GM21825 (cell line): ENCODE measurements around the gene MROH2A.

Experiments
- ATAC-seq: cut with Tn5 transposase; IDR thresholded peaks from one replicate; pipeline ENCODE4 v1.9.1; 2021; ENCODE audit warnings: mild to moderate bottlenecking, moderate library complexity; ENCODE audit not compliant: unreplicated experiment

The MROH2A gene

DNA sequence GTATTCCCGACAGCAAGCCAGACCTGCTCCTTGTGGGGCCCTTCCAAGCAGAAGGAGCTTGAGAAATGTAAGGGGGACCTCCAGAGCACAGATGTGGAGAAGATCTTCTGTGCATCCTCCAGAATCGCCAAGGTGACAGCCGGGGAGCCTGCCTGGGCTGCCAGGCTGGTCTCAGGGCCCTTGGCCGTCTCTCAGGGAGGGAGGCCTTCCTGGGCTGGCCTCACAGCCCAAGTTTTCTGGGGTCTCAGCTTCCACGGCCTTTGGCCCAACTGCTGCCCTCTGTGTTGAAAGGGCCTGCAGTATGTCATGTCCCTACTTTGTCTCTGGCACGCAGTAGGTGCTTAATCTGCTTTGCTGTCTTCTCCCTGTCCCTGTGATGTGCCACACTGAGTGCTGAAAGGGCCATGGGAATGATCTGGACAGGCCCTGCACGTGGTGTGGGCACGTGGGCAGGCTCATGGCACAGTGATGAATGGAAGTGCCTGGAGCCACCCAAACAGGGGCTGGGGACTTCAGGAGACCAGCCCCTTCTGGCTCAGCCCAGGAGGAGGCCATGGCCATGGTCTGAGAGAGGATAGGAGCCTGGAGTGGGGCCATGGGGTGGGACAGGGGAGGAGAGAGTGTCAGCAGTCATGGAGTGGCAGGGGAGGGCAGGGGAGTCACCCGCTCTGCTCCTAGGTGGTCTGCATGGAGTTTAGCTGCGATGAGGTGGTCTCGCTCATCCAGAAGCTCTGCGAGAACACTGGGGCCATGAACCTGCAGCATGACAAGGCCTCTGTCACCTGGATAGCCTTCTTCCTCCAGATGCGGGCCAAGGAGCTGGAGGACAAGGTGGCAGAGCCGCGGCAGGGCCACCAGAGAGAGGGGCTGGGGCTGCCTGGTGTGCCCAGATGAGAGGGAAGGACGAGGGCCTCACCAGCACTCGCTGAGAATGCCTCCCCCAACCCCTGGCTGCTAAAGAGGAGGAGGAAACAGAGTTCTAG, 40.8 kb downstream of the MROH2A start:
- ATAC-seq = no peak

DNA sequence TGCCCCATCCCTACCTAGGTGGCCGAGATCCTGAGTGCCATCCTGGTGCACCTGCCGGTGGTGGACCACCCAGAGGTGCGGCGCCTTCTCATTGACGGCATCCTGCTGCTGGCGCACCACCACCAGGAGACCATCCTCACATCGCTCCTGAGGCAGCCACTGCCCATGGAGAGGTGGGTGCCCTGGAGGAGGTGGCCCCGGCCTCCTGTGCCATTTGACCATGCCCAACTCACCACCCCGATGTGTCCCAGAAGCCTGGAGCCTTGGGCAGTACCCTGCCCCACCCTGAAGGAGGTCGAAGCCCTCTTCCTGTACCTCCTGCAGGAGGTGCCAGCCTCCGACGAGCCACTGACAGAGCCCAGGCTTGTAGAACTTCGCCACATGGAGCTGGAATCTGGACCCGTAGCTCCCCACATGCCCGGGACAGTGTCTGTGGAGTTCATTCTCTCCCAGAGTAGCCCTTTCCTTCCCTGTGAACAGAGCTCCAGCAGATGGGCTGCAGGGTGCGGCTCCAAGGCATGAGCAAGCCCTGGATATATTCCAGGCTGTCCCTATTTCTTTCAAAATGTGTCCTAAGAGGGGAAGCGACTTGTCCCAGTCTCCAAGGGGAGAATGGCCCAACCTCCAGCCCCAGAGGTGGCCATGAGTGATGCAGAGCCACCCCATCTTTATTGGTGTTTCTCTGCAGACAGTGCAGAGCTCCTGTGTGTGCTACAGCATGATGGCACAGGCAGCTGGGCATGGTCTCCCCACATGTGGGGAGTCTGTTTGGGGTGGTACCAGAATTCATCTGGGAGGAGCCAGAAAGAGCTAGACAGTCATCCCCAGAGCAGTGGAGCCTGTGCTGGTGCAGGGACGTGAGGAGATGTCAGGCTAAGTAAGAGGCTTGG, 42.0 kb downstream of the MROH2A start:
- no peak for ATAC-seq

DNA sequence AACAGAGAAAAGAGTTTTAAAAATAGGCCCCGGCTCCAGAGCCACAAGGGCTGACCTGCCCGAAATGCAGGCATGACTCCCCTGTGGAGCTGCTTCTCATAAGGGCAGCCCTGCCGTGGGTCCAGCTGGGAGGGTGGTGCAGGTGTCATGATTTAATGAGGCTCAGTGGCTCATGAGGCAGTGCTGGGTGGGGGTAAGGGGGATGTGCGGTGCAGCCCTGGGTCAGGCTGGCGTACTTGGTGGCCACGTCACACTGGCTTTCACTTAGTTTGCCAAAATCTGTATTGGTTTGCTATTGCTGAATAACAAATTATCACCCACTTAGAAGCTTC, 42.6 kb downstream of the MROH2A start:
- no peak for ATAC-seq

DNA sequence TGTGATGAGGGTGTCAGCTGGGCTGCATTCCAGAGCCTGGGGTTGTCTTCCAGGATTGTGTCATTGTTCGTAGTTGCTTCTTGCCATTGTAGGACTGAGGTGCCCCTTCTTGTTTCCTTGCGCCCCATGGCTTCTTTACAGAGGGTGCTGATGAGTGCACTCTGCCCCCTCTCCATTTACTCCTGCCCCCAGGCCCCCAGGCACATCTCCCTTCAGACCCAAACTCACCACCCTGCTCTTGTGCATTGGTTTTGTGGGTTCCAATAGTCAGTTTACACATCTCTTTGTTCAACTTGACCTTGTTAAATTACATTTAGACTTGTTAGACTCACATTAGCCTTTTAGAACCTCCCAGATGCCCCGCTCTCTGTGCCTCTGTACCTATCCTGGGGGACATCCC, 43.1 kb downstream of the MROH2A start:
- ATAC-seq = no peak

DNA sequence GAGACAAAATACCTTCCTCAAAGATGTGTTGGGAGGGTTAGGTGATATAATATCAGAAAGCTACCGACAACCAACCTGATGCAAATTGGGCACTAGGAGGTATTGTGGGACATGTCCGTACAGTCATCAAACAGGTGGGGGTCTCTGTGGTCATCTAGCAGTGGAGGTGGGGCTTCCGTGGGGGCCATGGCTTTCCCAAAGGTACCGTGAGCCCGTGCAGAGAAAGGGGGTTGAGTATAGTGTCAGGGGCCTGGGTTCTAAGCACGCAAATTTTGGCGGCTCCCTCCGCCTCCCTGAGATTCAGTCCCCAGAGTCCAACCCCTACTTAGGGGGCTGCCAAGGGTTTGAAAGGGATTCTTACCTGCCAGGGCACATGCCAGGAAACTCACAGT, 43.6 kb downstream of the MROH2A start:
- ATAC-seq = no peak

DNA sequence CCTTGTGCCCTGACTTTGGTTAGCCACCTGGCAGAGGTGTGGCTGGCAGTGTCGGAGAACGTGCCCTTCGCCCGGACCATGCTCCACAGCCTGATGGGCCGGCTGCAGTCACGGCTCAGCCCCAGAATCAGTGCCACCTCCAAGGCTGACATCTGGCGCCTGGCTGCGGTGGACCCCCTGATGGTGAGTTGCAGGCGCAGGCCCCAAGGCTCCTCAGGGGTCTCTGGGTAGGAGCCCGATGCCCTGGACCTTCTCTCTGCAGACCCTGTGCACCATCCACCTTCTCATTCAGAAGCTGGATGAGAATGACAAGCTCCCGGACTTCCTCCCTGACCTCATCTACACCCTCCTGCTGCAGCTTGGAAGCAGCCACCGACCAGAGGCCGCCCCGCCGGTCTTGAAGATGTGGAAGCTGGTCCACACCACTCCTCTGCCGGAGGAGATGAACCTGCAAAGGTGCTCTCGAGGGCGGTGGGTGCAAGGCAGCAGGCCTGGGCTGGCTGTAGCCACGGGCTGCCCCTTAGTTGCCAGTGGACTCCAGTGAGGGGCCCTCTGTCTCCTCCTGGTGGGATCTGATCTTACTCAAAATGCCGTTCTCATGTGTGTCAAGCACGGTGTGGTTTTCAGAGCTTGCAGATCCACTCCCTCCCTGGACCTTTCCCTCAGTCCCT, 44.1 kb downstream of the MROH2A start:
- no peak for ATAC-seq

DNA sequence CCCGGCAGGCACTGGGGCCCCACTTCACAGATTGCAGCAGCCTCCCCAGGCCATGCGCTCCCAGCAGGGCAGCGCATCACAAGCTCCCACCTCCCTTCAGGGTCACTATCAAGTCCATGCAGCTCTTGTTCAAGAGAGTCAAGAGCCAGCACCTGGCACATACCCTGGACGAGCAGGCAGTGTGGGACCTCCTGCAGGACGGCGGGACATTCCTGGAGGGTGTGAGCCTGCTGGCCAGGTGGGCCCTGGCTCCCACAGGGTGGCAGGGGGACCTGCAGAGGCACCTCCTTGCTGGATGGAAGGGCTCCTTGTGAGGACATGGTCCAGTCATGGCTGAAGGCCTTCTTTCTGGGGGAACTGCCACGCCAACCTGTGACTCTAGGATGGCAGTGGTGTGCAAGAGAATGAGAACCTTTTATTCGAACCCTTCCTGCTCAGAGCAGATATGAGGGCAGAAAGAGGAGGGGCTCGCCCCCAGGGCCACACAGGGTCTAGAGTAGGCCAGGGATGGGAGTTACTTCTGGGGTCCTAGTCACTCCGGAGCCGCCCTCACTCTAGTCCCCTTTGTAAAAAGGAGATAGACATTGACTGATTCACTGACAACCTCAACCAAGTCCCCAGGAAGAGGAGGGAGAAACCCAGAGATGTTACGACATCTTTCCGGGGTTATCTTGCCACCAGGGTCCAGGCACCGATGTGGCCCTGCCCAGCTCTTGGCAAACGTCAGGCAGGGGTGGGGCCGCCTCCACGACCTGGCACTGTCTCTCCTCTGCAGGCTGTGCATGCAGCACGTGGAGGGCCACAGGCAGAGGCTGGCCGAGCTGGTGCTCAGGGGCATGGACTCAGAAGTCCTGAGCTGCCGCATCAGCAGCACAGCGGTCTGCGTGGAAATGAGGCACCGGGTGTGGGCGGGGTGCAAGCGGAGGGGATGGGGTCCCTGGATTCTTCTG, 44.9 kb downstream of the MROH2A start:
- ATAC-seq = no peak

DNA sequence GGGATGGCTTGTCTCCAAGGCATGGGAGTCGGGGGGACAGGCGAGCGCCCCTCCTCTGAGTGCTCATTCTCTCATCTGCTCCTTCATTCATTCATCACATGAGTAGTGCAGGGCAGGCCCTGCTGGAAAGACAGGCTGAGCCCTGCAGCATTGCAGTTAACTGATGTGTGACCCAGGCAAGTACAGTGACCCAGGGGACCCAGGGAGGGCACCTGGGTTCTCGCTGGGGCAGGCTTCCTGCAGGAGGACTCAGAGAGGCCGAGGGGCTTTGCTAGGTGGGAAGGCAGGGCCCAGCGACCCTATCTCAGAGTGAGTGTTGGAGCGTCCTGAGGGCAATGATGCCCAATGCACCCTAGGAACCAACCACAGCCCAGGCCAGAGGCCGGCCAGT, 45.6 kb downstream of the MROH2A start:
- no peak for ATAC-seq

DNA sequence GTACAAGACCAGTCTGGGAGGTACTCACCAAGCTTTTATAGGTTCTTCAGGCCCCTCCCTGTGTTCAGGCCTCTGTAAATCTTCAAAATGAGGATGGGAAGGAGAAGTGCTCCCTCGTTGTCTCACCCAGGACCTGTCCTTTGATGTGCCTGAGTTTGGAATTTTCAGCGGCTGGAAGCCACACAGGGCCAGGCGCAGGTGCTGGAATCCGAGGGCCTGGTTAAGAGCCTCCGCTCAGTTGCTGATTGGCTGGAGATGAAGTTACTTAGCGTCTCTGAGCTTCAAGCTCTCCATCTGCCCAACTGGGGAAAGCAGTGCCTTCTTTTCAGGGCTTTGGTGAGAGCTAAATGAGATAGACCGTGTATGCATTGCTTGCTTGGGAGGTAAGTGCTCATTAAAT, 46.2 kb downstream of the MROH2A start:
- no peak for ATAC-seq

DNA sequence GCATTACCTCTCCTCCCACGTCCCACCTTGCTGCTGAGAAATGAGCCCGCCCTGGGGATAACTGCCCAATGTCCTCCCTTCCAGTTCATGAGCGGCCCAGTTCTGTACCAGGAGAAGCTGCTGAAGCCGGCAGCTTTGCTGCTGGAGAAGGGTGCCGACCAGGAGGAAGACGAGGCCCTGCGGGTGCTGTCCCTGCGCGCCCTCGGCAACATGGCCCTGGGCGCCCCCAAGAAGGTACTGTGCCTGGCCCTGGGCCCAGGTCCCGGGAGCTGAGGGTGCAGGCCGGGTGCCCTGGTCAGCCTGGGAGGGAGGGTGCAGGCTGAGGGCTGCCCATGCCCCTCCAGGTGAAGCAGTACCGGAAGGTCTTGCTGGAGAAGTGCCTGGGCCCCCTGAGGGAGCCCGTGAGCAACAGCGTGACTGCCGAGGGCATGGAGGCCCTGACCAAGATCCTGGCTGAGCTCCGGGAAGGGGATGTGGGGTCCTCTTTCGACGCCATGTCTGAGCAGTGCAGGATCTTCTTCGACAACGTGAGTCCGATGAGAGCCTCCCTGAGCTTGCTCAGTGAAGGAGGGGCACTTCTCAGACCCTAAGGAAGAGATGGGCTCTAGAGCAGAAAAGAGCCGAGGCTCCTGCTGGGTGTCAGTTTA, 50.5 kb downstream of the MROH2A start:
- ATAC-seq = no peak

DNA sequence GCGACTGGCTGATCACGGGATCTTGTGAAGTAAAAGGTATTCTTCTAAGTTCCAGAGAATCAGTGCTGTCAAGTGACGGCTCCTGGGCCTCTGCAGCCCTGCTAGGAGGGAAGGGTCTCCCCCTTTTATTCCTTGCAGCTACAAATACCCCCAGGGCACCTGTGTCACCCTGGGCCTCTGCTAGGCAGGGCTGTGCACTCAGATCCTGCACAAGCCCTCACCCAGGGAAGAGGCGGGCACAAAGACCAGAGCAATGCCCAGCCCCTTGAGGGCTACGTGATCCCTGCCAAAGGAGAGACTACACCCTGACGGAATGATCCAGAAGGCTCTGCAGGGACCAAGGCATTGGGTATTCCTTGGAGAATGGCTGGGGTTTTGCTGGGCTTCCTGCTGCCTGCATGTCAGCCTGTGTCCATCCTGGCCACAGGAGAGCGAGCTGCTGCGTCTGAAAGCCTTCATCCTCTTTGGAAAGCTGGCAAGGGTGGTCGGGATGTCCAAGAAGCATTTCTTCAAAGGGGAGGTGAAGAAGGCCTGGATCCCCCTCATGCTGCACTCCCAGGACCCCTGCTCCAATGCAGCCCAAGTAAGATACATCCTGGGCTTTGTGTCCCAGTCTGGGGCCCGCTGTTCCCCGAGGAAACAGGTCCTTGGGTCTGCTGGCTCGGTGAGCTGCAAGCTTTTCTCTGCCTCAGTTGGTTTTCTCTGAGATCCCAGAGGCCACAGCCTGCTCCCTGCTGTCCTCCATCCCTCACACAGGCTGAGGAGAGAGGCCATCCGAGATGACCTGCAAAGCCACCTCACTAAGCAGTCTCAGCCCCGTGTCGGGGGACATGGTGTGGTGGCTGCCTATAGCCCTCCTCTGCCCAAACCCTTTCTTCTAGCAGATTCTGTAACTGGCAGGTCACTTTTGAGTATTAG, 51.3 kb downstream of the MROH2A start:
- no peak for ATAC-seq

DNA sequence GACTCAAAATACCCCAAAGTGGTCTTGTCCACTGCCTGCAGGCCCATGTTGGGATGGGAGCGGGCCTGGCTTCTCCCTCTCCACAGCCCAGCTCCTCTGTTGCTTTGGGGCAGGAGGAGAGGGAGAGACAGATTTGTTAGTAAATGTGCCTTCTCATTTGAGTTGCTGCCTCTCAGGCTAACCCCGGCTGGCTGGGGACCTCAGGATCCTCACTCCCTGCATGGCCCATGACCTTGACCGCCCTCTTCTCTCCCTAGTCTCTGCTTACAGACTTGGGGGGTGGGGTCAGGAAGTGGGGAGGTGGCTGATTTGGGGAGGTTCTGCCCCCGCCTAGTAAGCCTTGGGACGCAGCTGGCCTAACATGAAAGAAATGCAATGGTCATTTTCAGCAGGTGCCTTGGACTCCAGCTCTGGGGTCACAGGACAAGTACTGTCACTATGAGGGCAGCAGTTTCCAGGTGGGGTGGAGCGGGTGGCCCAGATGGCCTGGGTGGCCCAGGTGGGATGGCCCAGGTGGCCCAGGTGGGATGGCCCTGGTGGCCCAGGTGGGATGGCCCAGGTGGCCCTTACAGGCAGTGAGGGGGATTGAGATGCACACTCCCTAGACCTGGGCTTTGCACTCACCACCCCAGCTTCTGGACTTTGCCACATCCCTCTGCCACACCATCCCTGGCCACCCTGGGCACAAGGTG, 52.1 kb downstream of the MROH2A start:
- ATAC-seq = no peak

DNA sequence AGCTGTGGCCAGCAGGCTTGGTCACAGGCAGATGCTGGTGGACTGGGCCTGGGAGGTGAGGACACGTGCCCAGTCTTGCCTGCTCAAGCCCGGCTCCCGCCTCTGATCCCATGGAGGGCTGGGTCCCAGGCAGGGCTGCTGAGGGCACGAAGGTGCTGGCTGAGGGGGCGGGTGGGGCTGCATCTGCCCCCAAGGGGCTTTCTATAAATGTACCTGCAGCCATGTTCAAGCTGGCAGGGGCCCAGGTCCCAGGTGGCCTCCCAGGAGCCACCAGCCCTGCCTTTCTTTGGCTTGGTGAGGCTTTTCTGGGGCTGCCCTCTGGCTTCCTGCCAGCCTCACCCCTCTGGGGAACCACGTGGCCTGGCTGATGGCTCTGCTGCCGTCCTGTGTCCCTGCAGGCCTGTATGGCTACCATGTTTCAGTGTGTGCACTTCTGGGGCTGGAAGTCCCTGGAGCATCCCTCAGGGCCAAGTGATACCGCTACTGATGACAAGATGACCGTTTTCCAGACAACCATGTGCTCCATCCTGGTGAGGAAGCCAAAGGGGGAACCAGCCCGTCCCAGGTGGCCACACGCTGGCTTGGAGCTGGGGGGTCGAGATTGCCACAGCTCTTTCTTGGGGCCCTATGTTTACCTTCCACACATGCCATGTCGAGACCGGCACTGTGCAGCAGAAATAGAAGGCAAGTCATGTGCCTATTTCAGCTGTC, 53.0 kb downstream of the MROH2A start:
- no peak for ATAC-seq

DNA sequence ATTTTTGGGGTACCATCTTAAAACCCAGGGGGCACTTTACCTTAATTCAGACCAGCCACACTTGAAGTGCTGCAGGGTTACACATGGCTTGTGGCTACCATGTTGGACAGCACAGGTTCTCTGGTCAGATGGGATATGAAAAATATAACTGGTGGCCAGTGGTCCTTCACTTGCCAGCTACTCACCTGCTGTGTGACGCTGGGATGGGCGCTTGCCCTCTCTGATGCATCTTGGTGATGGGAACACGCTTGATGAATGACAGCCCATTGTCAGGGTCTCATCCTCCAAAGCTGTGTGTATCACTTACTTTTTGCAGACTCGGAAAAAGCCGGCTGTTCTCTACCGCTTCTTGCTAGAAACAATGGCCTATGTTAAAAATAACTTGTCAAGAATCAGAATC, 53.7 kb downstream of the MROH2A start:
- no peak for ATAC-seq

DNA sequence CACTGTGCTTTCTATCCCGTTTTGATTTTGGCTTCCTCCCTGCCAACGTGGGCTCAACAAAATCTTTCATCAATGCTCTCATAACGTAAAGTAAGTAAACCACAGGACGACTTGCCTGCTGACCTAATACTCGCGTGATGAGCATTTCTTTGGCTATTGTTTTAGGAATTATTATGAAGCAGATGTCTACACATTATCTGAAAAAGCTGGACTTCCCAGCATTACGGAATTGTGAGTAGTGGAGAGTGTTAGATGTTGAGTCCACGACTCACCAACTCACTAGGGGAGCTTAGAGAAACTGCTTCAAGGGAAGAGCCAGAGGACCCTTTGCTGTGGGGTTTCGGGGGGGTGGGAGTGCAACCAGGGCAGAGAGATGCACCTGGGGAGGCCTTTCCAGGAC, 54.3 kb downstream of the MROH2A start:
- no peak for ATAC-seq

DNA sequence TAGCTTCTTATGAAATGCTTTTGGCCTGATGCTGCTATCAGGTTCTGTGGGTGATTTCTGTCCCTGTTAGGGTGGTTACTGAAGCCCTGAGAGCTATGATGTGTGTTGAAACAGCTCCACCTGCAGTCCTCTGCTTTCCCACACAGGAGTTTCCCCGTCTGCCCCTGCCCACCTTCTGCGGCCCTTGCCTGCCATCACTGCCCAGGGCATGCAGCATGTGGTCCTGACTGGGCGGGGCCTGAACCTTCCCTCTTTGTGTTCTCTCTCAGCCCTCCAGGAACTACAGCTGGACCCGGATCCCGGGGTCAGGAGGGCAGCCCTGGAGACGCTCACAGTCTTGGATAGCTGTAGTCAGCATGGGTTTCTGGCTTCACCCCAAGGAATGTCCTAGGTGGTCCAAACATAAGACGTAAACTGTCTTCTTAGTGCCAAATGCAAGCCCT, 54.8 kb downstream of the MROH2A start:
- ATAC-seq = no peak

DNA sequence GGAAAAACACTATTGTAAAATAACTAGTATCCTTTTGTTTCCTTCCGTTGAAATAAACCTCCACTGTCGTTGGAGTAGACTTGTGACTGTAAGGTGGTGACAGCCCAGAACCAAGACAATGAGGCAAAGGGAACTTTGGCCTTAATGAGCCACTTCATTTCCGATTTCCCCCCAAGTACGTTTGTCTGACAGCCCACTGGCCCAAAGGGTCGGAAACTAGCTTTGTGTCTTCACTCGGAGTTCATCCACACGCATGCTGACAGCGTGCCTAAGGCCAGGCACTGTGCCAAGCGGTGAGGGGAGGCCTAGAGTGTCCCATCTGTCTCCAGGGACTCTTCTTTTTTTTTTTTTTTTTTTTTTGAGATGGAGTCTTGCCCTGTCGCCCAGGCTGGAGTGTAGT, 55.2 kb downstream of the MROH2A start:
- ATAC-seq = no peak
